Measurements from ENCODE around the gene C12orf42.

GRCh38 chr12:103421402-103421801 is 74.4 kb downstream of the C12orf42 start:
- TF ChIP-seq, protein P1, sequence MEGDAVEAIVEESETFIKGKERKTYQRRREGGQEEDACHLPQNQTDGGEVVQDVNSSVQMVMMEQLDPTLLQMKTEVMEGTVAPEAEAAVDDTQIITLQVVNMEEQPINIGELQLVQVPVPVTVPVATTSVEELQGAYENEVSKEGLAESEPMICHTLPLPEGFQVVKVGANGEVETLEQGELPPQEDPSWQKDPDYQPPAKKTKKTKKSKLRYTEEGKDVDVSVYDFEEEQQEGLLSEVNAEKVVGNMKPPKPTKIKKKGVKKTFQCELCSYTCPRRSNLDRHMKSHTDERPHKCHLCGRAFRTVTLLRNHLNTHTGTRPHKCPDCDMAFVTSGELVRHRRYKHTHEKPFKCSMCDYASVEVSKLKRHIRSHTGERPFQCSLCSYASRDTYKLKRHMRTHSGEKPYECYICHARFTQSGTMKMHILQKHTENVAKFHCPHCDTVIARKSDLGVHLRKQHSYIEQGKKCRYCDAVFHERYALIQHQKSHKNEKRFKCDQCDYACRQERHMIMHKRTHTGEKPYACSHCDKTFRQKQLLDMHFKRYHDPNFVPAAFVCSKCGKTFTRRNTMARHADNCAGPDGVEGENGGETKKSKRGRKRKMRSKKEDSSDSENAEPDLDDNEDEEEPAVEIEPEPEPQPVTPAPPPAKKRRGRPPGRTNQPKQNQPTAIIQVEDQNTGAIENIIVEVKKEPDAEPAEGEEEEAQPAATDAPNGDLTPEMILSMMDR (IDR thresholded peaks at IDR 0.05) = no peak
- no peak for TF ChIP-seq POLR2A (IDR thresholded peaks at IDR 0.05)

All from Peyer's patch (tissue), 4 donors.